ENCODE data around the gene GNG4. TPM values are rescaled to one million over a fixed set of nuclear protein-coding genes. Genes with fewer than 3 reads are reported as not detected.

GNG4 gene
- total RNA-seq, 1 experiment from 2014 or later: 34.4 TPM

- Histone ChIP-seq H3K79me1 (ENCODE audit: insufficient read depth, low read depth, low read length, poor library complexity, severe bottlenecking) (no peaks in the 10 kb centered on the region), H3K4ac (ENCODE audit: low read depth, low read length) (no peak overlapping the region), H3K79me2 (ENCODE audit: insufficient read depth, low read length) (0 out of 2 replicates have a peak, but pooled peaks cover 2% of the 10 kb centered on the region), H3K23ac (ENCODE audit: insufficient read length, low read depth, low read length) (no peak overlapping the region), H3K23me2 (ENCODE audit: insufficient read length, low read depth, low read length, poor library complexity, severe bottlenecking) (no peaks in the 10 kb centered on the region), H3K27me3 (ENCODE audit: insufficient read depth, low read length) (no peaks in the 10 kb centered on the region), H2BK12ac (ENCODE audit: insufficient read length, low read depth, low read length) (no peak overlapping the region), H3K4me1 (ENCODE audit: insufficient read depth, low read length) (peaks cover 8% of the 10 kb centered on the region; the same call in 1 of the 2 replicates), H2AK5ac (ENCODE audit: insufficient read length, low read length) (no peak overlapping the region), H3K27ac (ENCODE audit: insufficient read length, low read depth, low read length) (peak overlapping the region; percentile 47), H2BK120ac (ENCODE audit: low read depth, low read length, poor library complexity, severe bottlenecking) (no peak overlapping the region), H2AFZ (ENCODE audit: low read length) (no peak overlapping the region), H2BK20ac (ENCODE audit: low read depth, low read length, poor library complexity, severe bottlenecking) (no peak overlapping the region), H3K4me2 (ENCODE audit: insufficient read depth, insufficient read length, low read length) (peak overlapping the region; percentile 27), H3K9me3 (ENCODE audit: control insufficient read depth, low read depth, low read length) (peaks cover 13% of the 10 kb centered on the region), H3K14ac (ENCODE audit: insufficient read depth, low read length) (no peak overlapping the region), H2BK5ac (ENCODE audit: insufficient read length, low read length) (no peak overlapping the region), H4K20me1 (ENCODE audit: control insufficient read depth, insufficient read depth, insufficient read length) (no peaks in the 10 kb centered on the region), H4K8ac (replicated peaks; ENCODE audit: insufficient read length, low read depth, low read length) (no peak overlapping the region), H2BK15ac (ENCODE audit: low read depth, low read length) (no peak overlapping the region), H3K56ac (ENCODE audit: insufficient read length, low read depth, low read length) (no peak overlapping the region), H3K9ac (ENCODE audit: extremely low read depth, insufficient read length, low read length) (no peak overlapping the region), H4K91ac (ENCODE audit: insufficient read length, low read depth, low read length) (no peak overlapping the region), H3K18ac (ENCODE audit: insufficient read length, low read depth, low read length) (no peak overlapping the region), H4K5ac (ENCODE audit: insufficient read length, low read depth, low read length) (no peak overlapping the region), H3T11ph (ENCODE audit: low read length) (no peak overlapping the region)
- H3K36me3 Mint-ChIP-seq (ENCODE audit: insufficient read depth in 1 of 3, low read depth in 3 of 3): peaks cover 17 to 53% (median 50%) of the 10 kb centered on the region in 3 experiments
- TF ChIP-seq CTCF (conservative IDR thresholded peaks at IDR 0.05): no peak
- H3K27ac Mint-ChIP-seq: peak overlapping the region in 2 of 3 experiments; percentile 19 to 37; a peak in 2 of 7 replicates
- no peak overlapping the region for H3K4me3 Mint-ChIP-seq
- WGBS (ENCODE audit: extremely low coverage, insufficient read length, low lambda C conversion rate): no CpG with 5 or more reads among the region's 7 CpGs
- H3K9me3 Mint-ChIP-seq: peaks cover 40 to 51% of the 10 kb centered on the region in 2 experiments
- H3K4me1 Mint-ChIP-seq: peaks cover 17 to 23% of the 10 kb centered on the region in 2 experiments
- peaks cover 2% of the 10 kb centered on the region; the same call in 1 of the 2 replicates for H3K27me3 Mint-ChIP-seq (ENCODE audit: low read depth)
- DNase-seq: peak; percentile 71
These were observed 24.4 kb upstream of the GNG4 start for GRCh38 chr1:235673981-235674380.
